Measurements from ENCODE around the gene RBM5.
A peak's percentile ranks its signal among the peaks of the same experiment; 100 is the strongest.

RBM5 gene

DNA sequence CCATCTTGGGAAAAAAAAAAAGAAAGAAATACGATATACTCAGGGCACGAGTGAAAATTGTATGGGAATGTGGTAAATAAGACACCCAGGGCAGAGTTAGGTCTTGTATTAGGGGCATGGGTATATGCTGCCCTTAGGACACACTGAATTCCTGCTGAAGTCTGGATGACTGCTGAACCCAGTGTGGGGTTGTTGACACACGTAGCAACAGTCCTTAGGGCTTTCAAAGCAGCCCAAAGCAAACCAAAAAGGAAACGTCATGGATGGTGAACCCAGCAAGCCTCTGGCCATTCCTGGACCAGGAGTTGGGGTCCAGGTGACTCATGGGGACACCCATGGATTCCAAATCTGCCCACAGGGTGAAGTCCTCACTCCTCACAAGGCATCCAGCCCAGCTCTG is 39.3 kb downstream of the RBM5 start:
- peaks cover 27% of the 10 kb centered on the region for H3K4me1 ChIP-seq (ENCODE audit: control insufficient read depth, insufficient read depth, low read length, poor library complexity, severe bottlenecking)
- H3K9me3 ChIP-seq (ENCODE audit: control insufficient read depth, low read length), result no peaks in the 10 kb centered on the region
- H3K4me3 ChIP-seq (ENCODE audit: extremely low read depth, insufficient read depth, low read length, poor library complexity, severe bottlenecking), result no peak overlapping the region
- H3K27ac ChIP-seq (ENCODE audit: low read depth, low read length, severe bottlenecking), result no peak overlapping the region
- 83 to 100% methylated on average over 1 to 4 of the region's 4 CpGs for WGBS, 2 experiments (ENCODE audit: insufficient coverage in 2 of 2)
- no peaks in the 10 kb centered on the region for H3K36me3 ChIP-seq (ENCODE audit: control insufficient read depth, insufficient read depth, low read length)

- H3K4me3 ChIP-seq (ENCODE audit: extremely low read depth, insufficient read depth, low read length, poor library complexity, severe bottlenecking), result no peak overlapping the region
- H3K9me3 ChIP-seq (ENCODE audit: control insufficient read depth, low read length), result no peaks in the 10 kb centered on the region
- H3K4me1 ChIP-seq (ENCODE audit: control insufficient read depth, insufficient read depth, low read length, poor library complexity, severe bottlenecking), result peaks cover 20% of the 10 kb centered on the region
- no peak overlapping the region for H3K27ac ChIP-seq (ENCODE audit: low read depth, low read length, severe bottlenecking)
- H3K36me3 ChIP-seq (ENCODE audit: control insufficient read depth, insufficient read depth, low read length), result no peaks in the 10 kb centered on the region
- 83 to 91% methylated on average over 1 to 2 of the region's 2 CpGs for WGBS, 2 experiments (ENCODE audit: insufficient coverage in 2 of 2)
These were observed 41.7 kb downstream of the RBM5 start for GRCh38 chr3:50130436-50130835.

DNA sequence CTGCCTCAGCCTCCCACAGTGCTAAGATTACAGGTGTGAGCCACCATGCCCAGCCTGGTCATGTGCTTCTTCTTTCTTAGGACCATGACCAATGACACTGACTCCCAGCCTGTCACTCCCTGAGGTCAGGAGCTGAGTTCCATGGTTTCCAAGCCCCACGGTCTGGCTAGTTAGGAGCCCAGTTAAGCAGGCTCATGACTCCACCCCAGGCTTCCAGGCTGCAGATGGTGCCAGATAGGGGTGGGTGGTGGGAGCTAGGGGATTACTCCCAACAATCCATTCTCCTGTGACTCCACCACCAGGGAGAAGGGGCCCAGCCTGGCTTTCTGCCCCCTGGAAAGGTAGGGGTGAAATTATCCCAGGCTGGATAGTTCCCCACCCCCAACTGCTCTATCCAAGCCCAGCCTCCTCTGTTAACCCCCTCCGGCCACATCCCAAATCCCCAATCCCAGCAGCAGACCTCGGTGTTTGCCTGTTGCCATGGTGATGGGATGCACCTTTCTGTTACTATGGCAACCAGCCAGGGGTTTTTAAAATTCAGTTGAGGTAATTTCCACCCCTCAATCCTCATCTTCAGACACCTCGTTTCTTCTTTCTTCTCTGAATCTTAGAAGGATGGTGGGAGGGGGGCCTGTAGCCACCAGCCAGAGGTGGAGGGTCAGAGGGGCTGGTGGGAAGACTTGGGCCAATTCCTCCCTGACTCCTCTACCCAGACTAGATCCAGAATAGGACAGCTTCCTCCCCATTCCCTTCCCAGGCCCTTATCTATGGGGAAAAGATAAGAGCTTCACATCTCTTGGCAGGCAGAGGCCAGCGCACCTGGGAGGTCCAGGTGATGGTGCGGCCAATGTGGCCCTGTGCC is 43.9 kb downstream of the RBM5 start:
- Histone ChIP-seq H3K27ac (ENCODE audit: low read depth, low read length, severe bottlenecking) (no peak overlapping the region), H3K4me3 (ENCODE audit: extremely low read depth, insufficient read depth, low read length, poor library complexity, severe bottlenecking) (no peak overlapping the region), H3K36me3 (ENCODE audit: control insufficient read depth, insufficient read depth, low read length) (no peaks in the 10 kb centered on the region), H3K9me3 (ENCODE audit: control insufficient read depth, low read length) (no peaks in the 10 kb centered on the region), H3K4me1 (ENCODE audit: control insufficient read depth, insufficient read depth, low read length, poor library complexity, severe bottlenecking) (peaks cover 7% of the 10 kb centered on the region)
- 65 to 86% methylated on average over 3 of the region's 6 CpGs for whole genome bisulfite sequencing, 2 experiments (ENCODE audit: insufficient coverage in 2 of 2)

- Histone ChIP-seq H3K27ac (ENCODE audit: low read depth, low read length, severe bottlenecking) (no peak overlapping the region), H3K36me3 (ENCODE audit: control insufficient read depth, insufficient read depth, low read length) (no peaks in the 10 kb centered on the region), H3K9me3 (ENCODE audit: control insufficient read depth, low read length) (no peaks in the 10 kb centered on the region), H3K4me3 (ENCODE audit: extremely low read depth, insufficient read depth, low read length, poor library complexity, severe bottlenecking) (no peak overlapping the region), H3K4me1 (ENCODE audit: control insufficient read depth, insufficient read depth, low read length, poor library complexity, severe bottlenecking) (peaks cover 13% of the 10 kb centered on the region)
- WGBS, 2 experiments (ENCODE audit: insufficient coverage in 2 of 2), result 77 to 80% methylated on average over 4 of the region's 4 CpGs
These were observed 44.5 kb downstream of the RBM5 start for GRCh38 chr3:50133283-50133615.

GRCh38 chr3:50134367-50134766 is 45.6 kb downstream of the RBM5 start:
- Histone ChIP-seq H3K9me3 (ENCODE audit: control insufficient read depth, low read length) (no peaks in the 10 kb centered on the region), H3K4me1 (ENCODE audit: control insufficient read depth, insufficient read depth, low read length, poor library complexity, severe bottlenecking) (peaks cover 24% of the 10 kb centered on the region), H3K27ac (ENCODE audit: low read depth, low read length, severe bottlenecking) (no peak overlapping the region), H3K4me3 (ENCODE audit: extremely low read depth, insufficient read depth, low read length, poor library complexity, severe bottlenecking) (no peak overlapping the region), H3K36me3 (ENCODE audit: control insufficient read depth, insufficient read depth, low read length) (no peaks in the 10 kb centered on the region)
- WGBS, 2 experiments (ENCODE audit: insufficient coverage in 2 of 2), result 50% methylated on average over 1 of the region's 2 CpGs; no CpG with 5 or more reads in 1 of the 2 experiments

DNA sequence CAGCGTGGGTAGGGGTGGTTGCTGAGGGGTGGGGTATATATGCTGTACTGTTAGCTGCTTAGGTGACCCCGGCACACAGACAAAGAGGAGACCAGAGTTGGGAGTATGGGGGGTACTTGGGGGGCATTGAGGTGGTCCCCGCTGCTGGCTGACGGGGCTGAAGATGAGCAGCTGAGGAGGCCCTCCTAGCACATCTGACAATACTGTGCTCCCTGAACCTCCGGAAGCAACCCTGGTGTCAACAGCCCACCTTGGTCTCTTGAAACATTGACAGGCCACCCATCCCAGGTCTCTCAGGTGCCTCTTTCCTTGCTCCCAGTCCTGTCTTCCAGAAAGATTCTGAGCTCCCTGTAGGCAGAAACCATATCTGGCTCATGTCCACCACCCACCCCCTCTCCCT is 47.2 kb downstream of the RBM5 start:
- Histone ChIP-seq H3K36me3 (ENCODE audit: control insufficient read depth, insufficient read depth, low read length) (no peaks in the 10 kb centered on the region), H3K9me3 (ENCODE audit: control insufficient read depth, low read length) (no peaks in the 10 kb centered on the region), H3K27ac (ENCODE audit: low read depth, low read length, severe bottlenecking) (no peak overlapping the region), H3K4me1 (ENCODE audit: control insufficient read depth, insufficient read depth, low read length, poor library complexity, severe bottlenecking) (peaks cover 30% of the 10 kb centered on the region), H3K4me3 (ENCODE audit: extremely low read depth, insufficient read depth, low read length, poor library complexity, severe bottlenecking) (no peak overlapping the region)
- WGBS, 2 experiments (ENCODE audit: insufficient coverage in 2 of 2), result 100% methylated on average over 3 to 5 of the region's 5 CpGs

DNA sequence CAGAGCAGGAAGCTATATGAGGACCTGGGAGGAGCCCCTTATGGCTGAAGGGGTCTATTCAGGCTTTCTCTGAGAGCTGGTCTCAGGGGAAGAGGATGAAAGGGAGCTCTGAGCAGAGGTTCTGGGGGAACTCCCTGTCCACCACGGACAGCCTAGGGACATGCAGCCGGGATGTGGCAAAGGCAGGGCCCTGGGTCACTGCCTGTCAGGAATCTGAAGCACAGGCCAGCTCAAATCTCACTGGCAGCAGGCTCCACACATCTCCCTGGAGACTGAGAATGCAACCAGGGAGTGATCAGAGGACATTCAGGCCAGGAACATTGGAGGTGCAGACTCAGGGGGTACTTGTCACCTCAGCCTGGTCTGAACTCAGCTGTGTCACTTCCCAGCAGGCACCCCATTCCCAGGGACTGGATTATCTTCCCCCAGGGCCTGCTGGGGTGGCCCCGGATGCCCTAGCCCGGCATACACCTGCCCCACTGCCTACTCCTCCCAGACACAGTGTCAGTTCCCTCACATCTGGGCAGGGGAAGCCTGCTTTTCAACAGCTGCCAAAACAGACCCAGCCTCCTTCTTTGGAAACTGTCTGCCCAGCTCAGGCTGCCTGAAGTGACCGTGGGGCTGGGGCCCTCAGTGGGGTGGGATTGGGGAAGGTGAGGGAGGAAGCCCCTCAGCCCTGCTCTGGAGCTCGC is 48.1 kb downstream of the RBM5 start:
- peaks cover 30% of the 10 kb centered on the region for H3K4me1 ChIP-seq (ENCODE audit: control insufficient read depth, insufficient read depth, low read length, poor library complexity, severe bottlenecking)
- no peak overlapping the region for H3K4me3 ChIP-seq (ENCODE audit: extremely low read depth, insufficient read depth, low read length, poor library complexity, severe bottlenecking)
- 73 to 80% methylated on average over 4 to 5 of the region's 6 CpGs for WGBS, 2 experiments (ENCODE audit: insufficient coverage in 2 of 2)

DNA sequence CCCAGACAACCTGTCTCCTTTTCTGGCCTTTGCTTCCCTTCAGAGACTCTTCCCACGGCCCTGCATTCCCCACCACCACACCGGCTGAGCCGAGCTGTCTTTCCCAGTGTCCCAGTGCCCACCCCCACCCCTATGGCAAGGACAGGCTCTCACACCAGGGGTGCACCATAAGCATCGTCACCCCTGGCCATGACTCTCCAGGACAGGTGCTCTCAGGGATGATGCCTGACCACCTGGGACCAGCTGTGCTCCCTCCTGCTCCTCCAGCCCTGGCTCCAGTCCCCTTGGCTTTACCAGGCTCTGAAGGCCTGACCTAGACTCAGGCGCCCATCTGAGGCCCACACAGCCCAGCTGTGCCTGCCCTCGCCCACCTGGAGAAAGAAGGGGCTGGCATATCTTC is 48.8 kb downstream of the RBM5 start:
- Histone ChIP-seq H3K4me3 (ENCODE audit: extremely low read depth, insufficient read depth, low read length, poor library complexity, severe bottlenecking) (no peak overlapping the region), H3K27ac (ENCODE audit: low read depth, low read length, severe bottlenecking) (no peak overlapping the region), H3K9me3 (ENCODE audit: control insufficient read depth, low read length) (no peaks in the 10 kb centered on the region), H3K4me1 (ENCODE audit: control insufficient read depth, insufficient read depth, low read length, poor library complexity, severe bottlenecking) (peaks cover 30% of the 10 kb centered on the region), H3K36me3 (ENCODE audit: control insufficient read depth, insufficient read depth, low read length) (no peaks in the 10 kb centered on the region)
- WGBS, 2 experiments (ENCODE audit: insufficient coverage in 2 of 2), result 86 to 90% methylated on average over 4 to 5 of the region's 6 CpGs

More for the DNA sequence above, 48.1 kb downstream of the RBM5 start:
- Histone ChIP-seq H3K9me3 (ENCODE audit: control insufficient read depth, low read length) (no peaks in the 10 kb centered on the region), H3K27ac (ENCODE audit: low read depth, low read length, severe bottlenecking) (no peak overlapping the region), H3K36me3 (ENCODE audit: control insufficient read depth, insufficient read depth, low read length) (no peaks in the 10 kb centered on the region)

DNA sequence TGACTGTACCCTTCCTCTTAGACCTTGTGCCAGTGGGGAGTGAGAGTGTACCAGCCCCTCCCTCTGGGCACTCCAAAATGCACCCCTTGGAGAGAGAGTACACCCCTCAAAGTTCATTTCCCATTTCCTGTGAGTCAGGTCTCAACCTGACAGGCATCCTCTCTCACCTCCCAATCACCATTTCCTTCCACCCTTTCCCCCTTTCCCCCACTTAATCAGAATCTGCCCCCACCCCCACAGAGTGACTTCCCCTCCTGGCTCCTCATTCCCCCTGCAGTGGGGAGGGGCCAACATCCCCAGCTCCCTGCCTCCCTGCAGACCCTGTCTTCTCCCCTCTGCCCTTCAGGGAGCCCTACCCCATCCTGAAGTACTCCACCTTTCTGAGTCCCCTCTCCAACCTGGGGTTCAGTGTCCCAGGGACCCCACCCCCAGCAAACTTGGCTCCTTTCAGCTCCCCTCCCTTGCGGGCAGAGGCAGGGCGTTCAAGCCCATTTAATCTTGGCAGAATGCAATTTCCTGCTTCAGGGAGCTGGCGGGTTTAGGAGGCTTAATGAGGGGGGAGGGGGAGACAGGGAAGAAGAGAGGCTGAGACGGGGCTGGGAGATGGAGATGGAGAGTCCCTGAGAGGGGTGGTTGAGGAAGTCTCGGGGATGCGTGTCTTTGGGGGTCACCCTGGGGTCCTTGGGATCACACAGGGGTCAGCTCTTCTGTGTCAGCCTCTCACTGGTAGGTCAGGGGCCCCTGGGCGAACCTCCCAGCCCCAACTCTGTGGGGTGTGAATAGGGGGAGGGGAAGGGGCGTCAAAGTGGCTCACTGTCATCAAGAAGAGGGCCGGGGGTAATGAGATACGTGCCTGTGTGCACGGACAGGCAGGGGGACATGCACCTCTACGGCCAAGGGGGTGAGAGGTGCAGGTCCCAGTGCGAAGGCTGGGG is 49.8 kb downstream of the RBM5 start:
- WGBS, 2 experiments (ENCODE audit: insufficient coverage in 2 of 2), result 12 to 16% methylated on average over 9 to 10 of the region's 13 CpGs
- Histone ChIP-seq H3K4me3 (ENCODE audit: extremely low read depth, insufficient read depth, low read length, poor library complexity, severe bottlenecking) (peak overlapping the region; percentile 6), H3K27ac (ENCODE audit: low read depth, low read length, severe bottlenecking) (peak overlapping the region; percentile 16)

GRCh38 chr3:50139308-50139707 is 50.6 kb downstream of the RBM5 start:
- Histone ChIP-seq H3K36me3 (ENCODE audit: control insufficient read depth, insufficient read depth, low read length) (no peaks in the 10 kb centered on the region), H3K4me1 (ENCODE audit: control insufficient read depth, insufficient read depth, low read length, poor library complexity, severe bottlenecking) (peaks cover 27% of the 10 kb centered on the region), H3K4me3 (ENCODE audit: extremely low read depth, insufficient read depth, low read length, poor library complexity, severe bottlenecking) (no peak overlapping the region), H3K9me3 (ENCODE audit: control insufficient read depth, low read length) (no peaks in the 10 kb centered on the region), H3K27ac (ENCODE audit: low read depth, low read length, severe bottlenecking) (no peak overlapping the region)
- WGBS, 2 experiments (ENCODE audit: insufficient coverage in 2 of 2), result 47 to 57% methylated on average over 2 to 6 of the region's 6 CpGs

More for the DNA sequence above, 49.8 kb downstream of the RBM5 start:
- peaks cover 27% of the 10 kb centered on the region for H3K4me1 ChIP-seq (ENCODE audit: control insufficient read depth, insufficient read depth, low read length, poor library complexity, severe bottlenecking)
- H3K9me3 ChIP-seq (ENCODE audit: control insufficient read depth, low read length), result no peaks in the 10 kb centered on the region
- H3K36me3 ChIP-seq (ENCODE audit: control insufficient read depth, insufficient read depth, low read length), result no peaks in the 10 kb centered on the region

All from mesodermal cell (in vitro differentiated cells).